Pancreas (tissue), 10 donors: Measurements from ENCODE around the gene INPP4B. TPM values are rescaled to one million over a fixed set of nuclear protein-coding genes. Genes with fewer than 3 reads are reported as not detected.

Source experiments
- ATAC-seq, 4 donors: fragments of 200-7000 bp; cut with Tn5 transposase; one replicate each; pipeline versions ENCODE4 v1.8.0 to v1.9.1; 2020; ENCODE audit warnings: mild to moderate bottlenecking in 4 of 4, moderate library complexity in 4 of 4
- DNase-seq, 6 donors: peaks; one replicate each; pipeline ENCODE4 v3.0.0-alpha.2; 2020
- FAIRE-seq: peaks from 2 replicates; lab custom pipeline; 2012; peaks lifted over from hg19 to GRCh38; lab: Jason Lieb, UNC
- H3K27ac ChIP-seq, 4 donors: fragments of 200-600 bp; sonication (generic); 1 replicate in 3 of 4; 2 replicates in 1 of 4; pipeline versions ENCODE4 v1.5.0 to v1.8.0; 2020
- H3K27me3 ChIP-seq, 4 donors: fragments of 200-600 bp; one replicate each; pipeline ENCODE4 v1.8.0; 2021
- H3K36me3 ChIP-seq, 3 donors: fragments of 200-600 bp; sonication (generic) in 1 of 3; one replicate each; pipeline versions ENCODE4 v1.5.0 to v1.8.0; 2020 to 2021
- H3K4me1 ChIP-seq, 3 donors: fragments of 200-600 bp; one replicate each; pipeline ENCODE4 v1.8.0; 2021
- H3K4me3 ChIP-seq, 4 donors: fragments of 200-600 bp; sonication (generic) in 2 of 4; one replicate each; pipeline versions ENCODE4 v1.5.0 to v1.8.0; 2020 to 2021
- H3K9me3 ChIP-seq, 4 donors: fragments of 200-600 bp; one replicate each; pipeline ENCODE4 v1.8.0; 2021
- CTCF ChIP-seq, 4 donors: fragments of 200-600 bp; sonication (generic) in 3 of 4; IDR thresholded peaks; one replicate each; pipeline versions ENCODE4 v1.5.0 to v1.8.0; 2021; ENCODE audit warnings: antibody characterized with exemption in 4 of 4
- WGBS, 2 donors: extraction: QIAGEN DNeasy Blood & Tissue Kit; methylation state at CpG; one replicate each; pipeline ENCODE4 v1.1.7; 2013; 5-methylcytosine and 5-hydroxymethylcytosine counted together
- intact Hi-C, 3 donors: fragments of 100-400 bp; cut with DNase I; formaldehyde crosslinking; loops; one replicate each; pipeline versions ENCODE4 v1.11.1 to v1.14.2; 2022
- polyA plus RNA-seq, 2 donors: library from polyadenylated mRNA; stranded (reverse); fragments of 200-250 nt; gene quantifications; one replicate each; pipeline ENCODE4 v1.2.3, GENCODE V29; 2013
- total RNA-seq, 6 donors: library from RNA; stranded (reverse); fragmentation: NEBNext Ultra II Directional in 4 of 6; extraction: Animal tissue kit (Norgen Biotek cat#: 25700) in 4 of 6; gene quantifications; one replicate each; pipeline versions ENCODE4 v1.2.1 to v1.2.4, GENCODE V29; 2021 to 2023
- donor health status: healthy with polysubstance abuse.
- donor health status: DM: no; HTN: no; CAD: no; lungs with moderate emphysema.
- donor health status: DM: no; HTN: no; CAD: no.
- donor health status: control.
- donor health status: control.
- donor health status: Bipolar disorder and iron deficiency.
- donor health status: DM: yes; HTN: yes; CAD: no.
- donor health status: DM: no; HTN: no; CAD: no.
- donor health status: DM: no; HTN: no; CAD: no.
- donor health status: DM: yes; HTN: yes; CAD: no.

The INPP4B gene
- total and polyA plus RNA-seq, 8 donors: 1.2 to 12.9 (median 5.5) TPM

GRCh38 chr4:142365391-142365790 lies 480.7 kb downstream of the INPP4B start:
- intact Hi-C loops: no loop called here
- no peak for TF ChIP-seq CTCF (IDR thresholded peaks at IDR 0.05)
- H3K4me3 ChIP-seq: no peak overlapping the region
- DNase-seq (no peak), ATAC-seq (no peak), FAIRE-seq (no peak)
- no peaks in the 10 kb centered on the region for H3K9me3 ChIP-seq
- H3K27me3 ChIP-seq: no peaks in the 10 kb centered on the region
- no peak overlapping the region for H3K27ac ChIP-seq
- no peaks in the 10 kb centered on the region for H3K4me1 ChIP-seq
- H3K36me3 ChIP-seq: no peaks in the 10 kb centered on the region
- 68 to 74% methylated on average over 1 of the region's 1 CpG for WGBS, 2 donors

GRCh38 chr4:142363686-142364085 lies 482.4 kb downstream of the INPP4B start:
- Histone ChIP-seq H3K27ac (no peak overlapping the region), H3K9me3 (no peaks in the 10 kb centered on the region), H3K36me3 (no peaks in the 10 kb centered on the region), H3K4me1 (no peaks in the 10 kb centered on the region), H3K4me3 (no peak overlapping the region), H3K27me3 (no peaks in the 10 kb centered on the region)
- intact Hi-C loops: no loop called here
- DNase-seq (no peak), FAIRE-seq (no peak), ATAC-seq (no peak)
- 60 to 82% methylated on average over 1 of the region's 1 CpG for WGBS, 2 donors
- no peak for TF ChIP-seq CTCF (IDR thresholded peaks at IDR 0.05)

- FAIRE-seq: no peak
- intact Hi-C loops: no loop called here
- no peak for DNase-seq
- whole genome bisulfite sequencing, 2 donors: 93 to 97% methylated on average over 2 of the region's 2 CpGs
- H3K9me3 ChIP-seq: no peaks in the 10 kb centered on the region
- TF ChIP-seq CTCF (IDR thresholded peaks at IDR 0.05): no peak
- ATAC-seq: no peak
- no peaks in the 10 kb centered on the region for H3K4me1 ChIP-seq
- no peaks in the 10 kb centered on the region for H3K27me3 ChIP-seq
- H3K4me3 ChIP-seq: no peak overlapping the region
- H3K27ac ChIP-seq: no peak overlapping the region
- H3K36me3 ChIP-seq: no peaks in the 10 kb centered on the region
Measured at GRCh38 chr4:142361981-142362380, 484.1 kb downstream of the INPP4B start.

GRCh38 chr4:142360657-142361056 lies 485.4 kb downstream of the INPP4B start:
- no peak overlapping the region for H3K27ac ChIP-seq
- ATAC-seq (no peak), FAIRE-seq (no peak), DNase-seq (no peak)
- intact Hi-C loops: no loop called here
- no peak overlapping the region for H3K4me3 ChIP-seq
- no peaks in the 10 kb centered on the region for H3K27me3 ChIP-seq
- 96 to 97% methylated on average over 1 of the region's 1 CpG for WGBS, 2 donors
- no peak for TF ChIP-seq CTCF (IDR thresholded peaks at IDR 0.05)
- peaks cover 0 to 4% (median 0%) of the 10 kb centered on the region in 3 donors for H3K4me1 ChIP-seq
- H3K9me3 ChIP-seq: no peaks in the 10 kb centered on the region
- H3K36me3 ChIP-seq: no peaks in the 10 kb centered on the region

GRCh38 chr4:142358656-142359055 lies 487.4 kb downstream of the INPP4B start:
- no peaks in the 10 kb centered on the region for H3K36me3 ChIP-seq
- no peak for TF ChIP-seq CTCF (IDR thresholded peaks at IDR 0.05)
- H3K4me1 ChIP-seq: peaks cover 7 to 17% (median 7%) of the 10 kb centered on the region in 3 donors
- DNase-seq (no peak), ATAC-seq (no peak), FAIRE-seq (no peak)
- 78 to 81% methylated on average over 4 of the region's 4 CpGs for WGBS, 2 donors
- no peaks in the 10 kb centered on the region for H3K27me3 ChIP-seq
- H3K9me3 ChIP-seq: no peaks in the 10 kb centered on the region
- no peak overlapping the region for H3K27ac ChIP-seq
- intact Hi-C loops: loop anchor here in 2 of 3 donors (10.0 kb wide), 2 partner anchors 346 to 366 kb away; no protein-coding TSS in a partner anchor
- H3K4me3 ChIP-seq: no peak overlapping the region
